ENCODE measurements around the gene DHDDS.
"Not testable (repeated sequence)": the region's sequence is repeated elsewhere in the genome, so short reads cannot be mapped to it uniquely, and the experiment has no call there.

DHDDS gene

GRCh38 chr1:26431979-26432695 is at the start of gene DHDDS:
DHDDS (plus strand) TSS chr1:26432321; CDS start chr1:26432946, 625 bp downstream.
- peak; percentile 93 to 94 for DNase-seq

- no peak for DNase-seq
These were observed 48.0 kb upstream of the DHDDS start for GRCh38 chr1:26384076-26384475.

- DNase-seq, result not testable (repeated sequence)
These were observed 47.1 kb upstream of the DHDDS start for GRCh38 chr1:26385063-26385462.

GRCh38 chr1:26387447-26387846 is 44.7 kb upstream of the DHDDS start:
- no peak for DNase-seq

GRCh38 chr1:26388791-26389445 is 43.2 kb upstream of the DHDDS start:
- DNase-seq, result no peak

GRCh38 chr1:26389604-26390247 is 42.4 kb upstream of the DHDDS start:
- no peak for DNase-seq

GRCh38 chr1:26391450-26391849 is 40.7 kb upstream of the DHDDS start:
- peak in 1 of 2 donors; percentile 50 for DNase-seq

- no peak for DNase-seq
These were observed 36.4 kb upstream of the DHDDS start for GRCh38 chr1:26395754-26396153.

- DNase-seq, result no peak
These were observed 33.1 kb upstream of the DHDDS start for GRCh38 chr1:26399034-26399433.

- DNase-seq, result no peak
These were observed 30.2 kb upstream of the DHDDS start for GRCh38 chr1:26401891-26402290.

- no peak for DNase-seq
These were observed 28.5 kb upstream of the DHDDS start for GRCh38 chr1:26403656-26404055.

GRCh38 chr1:26404641-26405040 is 27.5 kb upstream of the DHDDS start:
- DNase-seq, result no peak

GRCh38 chr1:26405281-26405915 is 26.7 kb upstream of the DHDDS start:
- DNase-seq, result no peak

GRCh38 chr1:26408604-26409003 is 23.5 kb upstream of the DHDDS start:
- peak; percentile 30 to 44 for DNase-seq

GRCh38 chr1:26409191-26409807 is 22.8 kb upstream of the DHDDS start:
- no peak for DNase-seq

- no peak for DNase-seq
These were observed 21.2 kb upstream of the DHDDS start, which contains the start of gene LIN28A for GRCh38 chr1:26410706-26411623. LIN28A (plus strand) TSS chr1:26410817; CDS start chr1:26410892, 75 bp downstream.

GRCh38 chr1:26411624-26412074 is 20.5 kb upstream of the DHDDS start:
- no peak for DNase-seq

GRCh38 chr1:26412180-26412840 is 19.8 kb upstream of the DHDDS start:
- no peak for DNase-seq

- DNase-seq, result no peak
These were observed 19.1 kb upstream of the DHDDS start for GRCh38 chr1:26413031-26413430.

GRCh38 chr1:26417111-26417759 is 14.9 kb upstream of the DHDDS start:
- DNase-seq, result peak; percentile 34 to 56

Data from bone marrow (tissue), 2 donors.